Measurements from ENCODE around the gene EPB41L4A. TPM values are rescaled to one million over a fixed set of nuclear protein-coding genes. Genes with fewer than 3 reads are reported as not detected.

EPB41L4A gene
- total RNA-seq, 1 donor: 0.86 TPM

DNA sequence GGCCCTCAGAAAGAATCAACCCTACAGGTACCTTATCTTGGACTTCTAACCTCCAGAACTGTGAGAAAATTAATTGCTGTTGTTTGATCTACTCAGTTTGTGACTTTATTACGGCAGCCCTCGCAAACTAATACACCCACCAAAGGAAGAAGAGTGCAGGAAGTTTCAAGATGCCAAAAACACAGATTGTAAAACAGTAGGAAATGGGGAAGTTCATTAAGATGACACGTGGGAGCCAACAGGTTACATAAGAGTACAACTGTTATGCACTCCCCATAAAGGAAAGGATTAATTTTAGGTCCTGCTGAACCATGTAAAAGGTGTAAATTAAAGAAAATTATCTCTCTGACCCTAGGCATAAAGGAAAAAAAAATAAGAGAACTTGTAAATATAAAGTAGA is 294.3 kb downstream of the EPB41L4A start:
- no peak for DNase-seq (ENCODE audit: low read depth)
- TF ChIP-seq CTCF (IDR thresholded peaks at IDR 0.05; ENCODE audit: insufficient read depth, low read depth, low read length): no peak
- H3K4me3 ChIP-seq (ENCODE audit: low read depth, low read length): no peak overlapping the region

GRCh38 chr5:112123086-112123485 is 296.0 kb downstream of the EPB41L4A start:
- no peak for TF ChIP-seq CTCF (IDR thresholded peaks at IDR 0.05; ENCODE audit: insufficient read depth, low read depth, low read length)
- no peak overlapping the region for H3K4me3 ChIP-seq (ENCODE audit: low read depth, low read length)
- no peak for DNase-seq (ENCODE audit: low read depth)

DNA sequence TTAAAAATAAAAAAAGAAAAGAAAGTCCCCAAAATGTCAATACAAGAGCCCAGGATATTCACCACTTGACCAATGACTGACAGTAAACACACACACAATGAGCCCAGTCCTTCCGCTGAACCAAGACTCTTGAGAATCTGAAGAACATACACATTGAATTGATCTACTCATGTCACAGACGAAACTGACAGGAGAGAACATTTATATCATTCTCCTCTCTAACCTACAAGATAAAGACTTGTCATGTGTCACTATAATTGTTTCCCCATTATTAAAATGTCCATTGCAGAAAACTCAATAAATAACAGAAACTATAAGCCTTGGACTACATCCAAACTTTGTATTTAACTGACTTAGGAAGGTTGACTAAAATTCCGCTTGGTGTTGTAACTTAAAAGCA is 296.7 kb downstream of the EPB41L4A start:
- no peak overlapping the region for H3K4me3 ChIP-seq (ENCODE audit: low read depth, low read length)
- no peak for TF ChIP-seq CTCF (IDR thresholded peaks at IDR 0.05; ENCODE audit: insufficient read depth, low read depth, low read length)
- DNase-seq (ENCODE audit: low read depth): no peak

DNA sequence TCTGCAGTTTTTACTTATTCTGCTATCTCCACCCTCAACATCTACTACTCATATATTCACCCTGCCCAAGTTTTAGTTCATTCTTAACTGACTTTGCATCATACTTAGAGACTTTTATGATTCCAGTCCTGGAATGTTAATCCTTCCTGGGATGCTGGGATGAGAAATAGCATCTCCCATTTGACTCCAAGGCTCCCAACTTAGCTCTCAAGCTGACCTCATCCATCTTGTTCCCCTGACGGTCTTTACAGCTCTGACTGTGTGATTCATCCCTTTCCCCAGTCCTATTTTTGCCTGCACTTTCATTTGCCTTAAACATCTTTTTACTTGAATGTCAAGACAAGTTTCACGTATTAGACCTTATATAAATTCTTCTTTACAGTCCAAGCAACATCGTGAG is 297.8 kb downstream of the EPB41L4A start:
- TF ChIP-seq CTCF (IDR thresholded peaks at IDR 0.05; ENCODE audit: insufficient read depth, low read depth, low read length): no peak
- no peak overlapping the region for H3K4me3 ChIP-seq (ENCODE audit: low read depth, low read length)
- DNase-seq (ENCODE audit: low read depth): peak; percentile 47

- no peak for DNase-seq (ENCODE audit: low read depth)
- no peak overlapping the region for H3K4me3 ChIP-seq (ENCODE audit: low read depth, low read length)
- TF ChIP-seq CTCF (IDR thresholded peaks at IDR 0.05; ENCODE audit: insufficient read depth, low read depth, low read length): no peak
These were observed 299.1 kb downstream of the EPB41L4A start for GRCh38 chr5:112119969-112120368.

DNA sequence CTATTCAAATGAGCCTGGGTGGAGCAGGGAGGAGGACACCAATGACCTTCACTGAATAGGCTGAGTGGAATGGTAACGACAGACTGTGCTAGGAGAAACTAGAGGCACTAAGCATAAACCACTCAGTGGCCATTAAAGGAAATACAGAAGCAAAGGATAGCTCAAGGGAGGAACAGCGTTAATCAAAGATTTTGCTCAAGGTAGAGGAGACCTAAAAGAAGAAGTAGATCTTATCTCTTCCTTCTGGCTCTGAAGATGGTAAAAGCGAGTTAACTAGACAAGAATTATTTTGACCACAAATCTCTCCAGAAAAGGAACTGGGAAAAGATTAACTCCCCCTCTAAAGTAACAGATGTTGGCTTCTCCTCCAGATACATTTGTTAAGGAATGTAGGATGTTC is 299.6 kb downstream of the EPB41L4A start:
- H3K4me3 ChIP-seq (ENCODE audit: low read depth, low read length): no peak overlapping the region
- DNase-seq (ENCODE audit: low read depth): peak; percentile 1
- no peak for TF ChIP-seq CTCF (IDR thresholded peaks at IDR 0.05; ENCODE audit: insufficient read depth, low read depth, low read length)

- no peak for DNase-seq (ENCODE audit: low read depth)
- H3K4me3 ChIP-seq (ENCODE audit: low read depth, low read length): no peak overlapping the region
- no peak for TF ChIP-seq CTCF (IDR thresholded peaks at IDR 0.05; ENCODE audit: insufficient read depth, low read depth, low read length)
These were observed 301.5 kb downstream of the EPB41L4A start for GRCh38 chr5:112117551-112117950.
